GM23338 (cell line): ENCODE results near the gene PTGDR2. TPM values are rescaled to one million over a fixed set of nuclear protein-coding genes. Genes with fewer than 3 reads are reported as not detected.
"Not testable (repeated sequence)": the region's sequence is repeated elsewhere in the genome, so short reads cannot be mapped to it uniquely, and the experiment has no call there.

Experiments used
- ATAC-seq: fragments of 200-7000 bp; cut with Tn5 transposase; 3 replicates; pipeline ENCODE4 v1.9.1; 2020
- DNase-seq: peaks from one replicate; pipeline ENCODE4 v3.0.0-alpha.2; 2015; ENCODE audit warnings: low spot score
- H2AFZ ChIP-seq: fragments of 200-600 bp; sonication (generic); 2 replicates; pipeline ENCODE4 v1.8.0; 2016; ENCODE audit warnings: antibody characterized with exemption, mild to moderate bottlenecking, moderate library complexity
- H3F3A ChIP-seq: fragments of 200-600 bp; sonication (generic); replicated peaks from 2 replicates; pipeline ENCODE4 v1.8.0; 2017; ENCODE audit warnings: antibody characterized with exemption, mixed run types, low read depth
- H3K27ac ChIP-seq: fragments of 200-600 bp; sonication (generic); 2 replicates; pipeline ENCODE4 v1.6.1; 2016; ENCODE audit warnings: low read depth
- H3K27me3 ChIP-seq: fragments of 200-600 bp; sonication (generic); 2 replicates; pipeline ENCODE4 v1.8.0; 2016; ENCODE audit warnings: mild to moderate bottlenecking, mixed run types, moderate library complexity; ENCODE audit not compliant: insufficient read depth
- H3K36me3 ChIP-seq: fragments of 200-600 bp; sonication (generic); 2 replicates; pipeline ENCODE4 v1.8.0; 2016; ENCODE audit warnings: mild to moderate bottlenecking; ENCODE audit not compliant: insufficient read depth
- H3K4me1 ChIP-seq: fragments of 200-600 bp; sonication (generic); 2 replicates; pipeline ENCODE4 v1.8.0; 2016; ENCODE audit warnings: mild to moderate bottlenecking, moderate library complexity; ENCODE audit not compliant: insufficient read depth
- H3K4me2 ChIP-seq: fragments of 200-600 bp; sonication (generic); 2 replicates; pipeline ENCODE4 v1.7.1; 2017; ENCODE audit warnings: mixed run types
- H3K4me3 ChIP-seq: fragments of 200-600 bp; sonication (generic); 2 replicates; pipeline ENCODE4 v1.6.1; 2016; ENCODE audit warnings: mixed run types
- H3K79me2 ChIP-seq: fragments of 200-600 bp; sonication (generic); replicated peaks from 2 replicates; pipeline ENCODE4 v1.8.0; 2017; ENCODE audit warnings: mild to moderate bottlenecking; ENCODE audit not compliant: insufficient read depth
- H3K9me2 ChIP-seq: fragments of 200-600 bp; sonication (generic); 2 replicates; pipeline ENCODE4 v1.8.0; 2017; ENCODE audit not compliant: insufficient read depth
- H4K20me1 ChIP-seq: fragments of 200-600 bp; sonication (generic); replicated peaks from 2 replicates; pipeline ENCODE4 v1.8.0; 2017; ENCODE audit warnings: mild to moderate bottlenecking; ENCODE audit not compliant: insufficient read depth
- H3K27ac Mint-ChIP-seq: 2 replicates; pipeline ENCODE4 v1.8.0; 2020; ENCODE audit warnings: inconsistent platforms, mild to moderate bottlenecking, moderate library complexity, mixed read lengths
- H3K27me3 Mint-ChIP-seq: 3 replicates; pipeline ENCODE4 v1.8.0; 2022; ENCODE audit warnings: low read depth, mild to moderate bottlenecking, moderate library complexity, mixed read lengths, inconsistent platforms; ENCODE audit not compliant: insufficient read depth, poor library complexity
- H3K36me3 Mint-ChIP-seq: 3 replicates; pipeline ENCODE4 v1.8.0; 2021; ENCODE audit warnings: low read depth, mild to moderate bottlenecking, inconsistent platforms, moderate library complexity, mixed read lengths
- H3K4me1 Mint-ChIP-seq: 3 replicates; pipeline ENCODE4 v1.8.0; 2020; ENCODE audit warnings: mild to moderate bottlenecking, inconsistent platforms, mixed read lengths
- H3K4me3 Mint-ChIP-seq: 3 replicates; pipeline ENCODE4 v1.8.0; 2021; ENCODE audit warnings: moderate library complexity, mild to moderate bottlenecking, inconsistent platforms, mixed read lengths
- H3K9me3 Mint-ChIP-seq: 3 replicates; pipeline ENCODE4 v1.8.0; 2020; ENCODE audit warnings: moderate library complexity, mild to moderate bottlenecking, inconsistent platforms, mixed read lengths
- CTCF ChIP-seq, 2 experiments: fragments of 200-600 bp in 1 of 2; sonication (generic) in 1 of 2; conservative IDR thresholded peaks; 2 replicates each; pipeline versions ENCODE4 v1.5.1 to v1.6.1; 2016 to 2017; ENCODE audit warnings: antibody characterized with exemption in 2 of 2, low read depth in 2 of 2, mild to moderate bottlenecking in 2 of 2, moderate library complexity in 1 of 2
- ETS1 ChIP-seq: IDR thresholded peaks from 2 replicates; pipeline ENCODE4 v1.6.1; 2016; ENCODE audit warnings: antibody characterized with exemption
- EZH2 ChIP-seq: fragments of 200-600 bp; sonication (generic); IDR thresholded peaks from one replicate; pipeline ENCODE4 v1.8.0; 2017; ENCODE audit warnings: antibody characterized with exemption, mild to moderate bottlenecking, low read depth; ENCODE audit not compliant: unreplicated experiment
- EZH2phosphoT487 ChIP-seq: fragments of 200-600 bp; sonication (generic); IDR thresholded peaks from one replicate; pipeline ENCODE4 v1.8.1; 2018; ENCODE audit warnings: antibody characterized with exemption; ENCODE audit not compliant: unreplicated experiment
- POLR2AphosphoS5 ChIP-seq: IDR thresholded peaks from 2 replicates; pipeline ENCODE4 v1.6.1; 2016; ENCODE audit warnings: antibody characterized with exemption, low read depth
- REST ChIP-seq: IDR thresholded peaks from one replicate; pipeline ENCODE4 v1.6.1; 2018; ENCODE audit warnings: antibody characterized with exemption; ENCODE audit not compliant: unreplicated experiment
- STAT1 ChIP-seq: IDR thresholded peaks from one replicate; pipeline ENCODE4 v1.6.1; 2016; ENCODE audit warnings: antibody characterized with exemption; ENCODE audit not compliant: unreplicated experiment
- ZNF114 ChIP-seq: fragments of 250-450 bp; sonication (Bioruptor Pico); IDR thresholded peaks from 2 replicates; pipeline ENCODE4 v1.5.0; 2020; ENCODE audit warnings: mild to moderate bottlenecking, moderate library complexity
- ZNF331 ChIP-seq: fragments of 250-450 bp; sonication (Bioruptor Pico); IDR thresholded peaks from 2 replicates; pipeline ENCODE4 v1.5.0; 2020; ENCODE audit warnings: low read depth, mild to moderate bottlenecking, moderate library complexity
- polyA plus RNA-seq: library from polyadenylated mRNA; unstranded; fragments of >200 nt; fragmentation: Nextera tagmentation; extraction: Ambion mirVana; gene quantifications from 2 replicates; pipeline ENCODE4 v1.2.1, GENCODE V29; 2016
- total RNA-seq: library from RNA; depleted of rRNA; stranded (reverse); fragments of >200 nt; shearing (Covaris generic); gene quantifications from 2 replicates; pipeline ENCODE4 v1.2.3, GENCODE V29; 2014

Gene PTGDR2
- total and polyA plus RNA-seq, 2 experiments from 2014 or later, result 0.24 to 0.73 TPM

GRCh38 chr11:60825118-60825517, 30.6 kb downstream of the PTGDR2 start (continued):
- TF ChIP-seq ZNF114 (no peak), EZH2 (no peak), CTCF (conservative IDR thresholded peaks at IDR 0.05; ENCODE audit: low read depth in 2 of 2) (no peak), STAT1 (no peak), ETS1 (no peak), POLR2AphosphoS5 (no peak), REST (no peak), EZH2phosphoT487 (no peak), ZNF331 (CRISPR knock-in tag) (no peak)

- ATAC-seq, H3K27me3 ChIP-seq, H3K4me2 ChIP-seq, H3F3A ChIP-seq, H3K36me3 ChIP-seq, H4K20me1 ChIP-seq, H3K27ac ChIP-seq, H3K27ac Mint-ChIP-seq, H3K36me3 Mint-ChIP-seq, DNase-seq, H3K9me2 ChIP-seq, H2AFZ ChIP-seq, H3K9me3 Mint-ChIP-seq, H3K4me3 ChIP-seq, H3K4me3 Mint-ChIP-seq, H3K79me2 ChIP-seq, H3K27me3 Mint-ChIP-seq, H3K4me1 Mint-ChIP-seq, H3K4me1 ChIP-seq: not testable (repeated sequence)
These were observed 31.9 kb downstream of the PTGDR2 start for GRCh38 chr11:60823745-60824306.
